Measurements from ENCODE around the gene TGM2. TPM values are rescaled to one million over a fixed set of nuclear protein-coding genes. Genes with fewer than 3 reads are reported as not detected.

The TGM2 gene
- total and polyA plus RNA-seq, 5 experiments from 2014 or later = not detected

DNA sequence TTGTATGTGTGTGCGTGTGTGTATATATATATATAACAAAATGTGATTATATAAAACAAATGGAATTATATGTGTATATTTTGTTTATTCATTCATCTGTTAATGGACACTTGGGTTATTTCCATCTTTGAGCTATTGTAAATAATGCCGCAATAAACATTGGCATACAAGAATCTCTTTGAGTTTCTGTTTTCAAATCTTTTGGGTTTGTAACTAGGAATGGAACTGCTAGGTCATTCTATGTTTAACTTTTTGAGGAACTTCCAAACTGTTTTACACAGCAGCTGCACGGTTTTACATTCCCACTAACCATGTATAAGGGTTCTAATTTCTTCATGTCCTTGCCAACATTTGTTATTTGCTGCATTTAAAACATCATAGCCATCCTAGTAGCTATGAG lies 39.9 kb upstream of the TGM2 start:
- H3K4me1 Mint-ChIP-seq = no peaks in the 10 kb centered on the region
- POLR2A ChIA-PET = no interaction called here
- no peak overlapping the region for H3K4me3 Mint-ChIP-seq
- no peaks in the 10 kb centered on the region for H3K9me3 Mint-ChIP-seq
- no peaks in the 10 kb centered on the region for H3K36me3 Mint-ChIP-seq
- ATAC-seq = no peak
- no peak for DNase-seq
- H3K27me3 Mint-ChIP-seq = peaks cover 0 to 21% (median 11%) of the 10 kb centered on the region in 5 donors
- no peak overlapping the region for H3K27ac Mint-ChIP-seq

DNA sequence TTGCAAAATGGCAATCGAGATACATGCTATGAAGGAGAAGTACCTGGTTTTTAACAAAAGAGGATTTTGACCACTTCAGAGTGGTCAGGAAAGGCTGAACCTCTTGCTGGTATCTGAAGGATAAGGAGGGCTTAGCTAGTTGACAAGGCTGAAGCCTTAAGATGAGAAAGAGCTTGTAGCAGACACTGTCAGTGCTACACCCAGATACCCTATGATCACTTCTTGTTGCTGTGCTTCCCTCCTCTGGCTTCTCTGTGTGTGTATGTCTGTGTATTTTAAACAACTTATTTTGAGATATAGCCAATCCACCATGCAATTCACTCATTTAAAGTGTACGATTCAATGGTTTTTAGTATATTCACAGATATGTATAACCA lies 38.9 kb upstream of the TGM2 start:
- H3K36me3 Mint-ChIP-seq = no peaks in the 10 kb centered on the region
- POLR2A ChIA-PET = no interaction called here
- H3K4me1 Mint-ChIP-seq = no peaks in the 10 kb centered on the region
- ATAC-seq = no peak
- no peak overlapping the region for H3K4me3 Mint-ChIP-seq
- no peak overlapping the region for H3K27ac Mint-ChIP-seq
- H3K27me3 Mint-ChIP-seq = peaks cover 0 to 13% (median 11%) of the 10 kb centered on the region in 5 donors
- H3K9me3 Mint-ChIP-seq = no peaks in the 10 kb centered on the region
- DNase-seq = no peak

DNA sequence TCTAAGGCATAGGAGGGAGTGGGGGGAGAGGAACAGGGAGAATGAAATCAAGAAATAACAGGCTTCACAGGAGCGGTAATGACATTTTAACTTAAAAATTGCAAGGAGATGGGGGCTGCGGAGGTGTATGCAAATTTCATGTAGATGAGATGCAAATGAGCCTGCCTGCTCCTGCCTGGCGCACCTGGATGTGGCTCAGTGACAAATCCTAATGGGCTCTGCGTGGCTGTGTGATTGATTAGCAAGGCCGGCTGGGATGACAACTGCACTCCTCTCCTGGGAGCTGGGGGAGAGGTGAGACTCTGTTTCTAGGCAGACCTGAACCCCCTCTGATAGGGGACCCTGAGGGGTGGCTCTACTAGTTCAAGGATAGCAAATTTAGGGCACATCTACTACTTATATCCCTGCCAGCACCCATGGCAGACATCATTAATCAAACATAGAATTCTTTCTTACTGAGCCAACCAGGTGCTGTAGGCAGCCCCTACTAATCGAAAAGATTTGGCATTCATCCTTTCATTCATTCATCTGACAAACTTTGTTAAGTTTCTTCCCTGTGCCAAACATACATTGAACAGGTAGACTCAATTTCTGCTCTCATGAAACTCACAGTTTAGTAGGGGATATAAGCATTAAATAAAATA lies 38.4 kb upstream of the TGM2 start:
- no peak for ATAC-seq
- DNase-seq = no peak
- Mint-ChIP-seq H3K9me3 (no peaks in the 10 kb centered on the region), H3K36me3 (no peaks in the 10 kb centered on the region), H3K27ac (no peak overlapping the region), H3K27me3 (peaks cover 0 to 12% (median 7%) of the 10 kb centered on the region in 5 donors), H3K4me3 (no peak overlapping the region), H3K4me1 (no peaks in the 10 kb centered on the region)
- POLR2A ChIA-PET = no interaction called here

DNA sequence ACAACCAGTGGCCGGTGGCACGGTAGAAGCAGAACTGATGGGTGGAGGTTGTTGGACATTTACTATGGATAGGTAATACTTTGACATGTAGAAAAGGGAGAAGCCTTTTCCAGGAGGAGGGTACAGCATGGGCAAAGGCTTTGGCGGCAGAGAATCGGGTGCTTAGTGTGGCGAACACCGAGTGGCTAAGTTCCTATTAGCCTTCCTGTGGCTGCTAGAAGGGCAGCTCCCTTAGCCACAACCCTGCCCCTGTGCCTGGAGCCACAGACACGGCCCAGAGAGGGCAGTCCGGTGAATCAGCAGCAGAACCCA lies 37.9 kb upstream of the TGM2 start:
- POLR2A ChIA-PET = no interaction called here
- Mint-ChIP-seq H3K9me3 (no peaks in the 10 kb centered on the region), H3K4me1 (no peaks in the 10 kb centered on the region), H3K27ac (no peak overlapping the region), H3K4me3 (no peak overlapping the region), H3K27me3 (peaks cover 0 to 14% (median 4%) of the 10 kb centered on the region in 5 donors), H3K36me3 (no peaks in the 10 kb centered on the region)
- ATAC-seq = no peak
- no peak for DNase-seq

DNA sequence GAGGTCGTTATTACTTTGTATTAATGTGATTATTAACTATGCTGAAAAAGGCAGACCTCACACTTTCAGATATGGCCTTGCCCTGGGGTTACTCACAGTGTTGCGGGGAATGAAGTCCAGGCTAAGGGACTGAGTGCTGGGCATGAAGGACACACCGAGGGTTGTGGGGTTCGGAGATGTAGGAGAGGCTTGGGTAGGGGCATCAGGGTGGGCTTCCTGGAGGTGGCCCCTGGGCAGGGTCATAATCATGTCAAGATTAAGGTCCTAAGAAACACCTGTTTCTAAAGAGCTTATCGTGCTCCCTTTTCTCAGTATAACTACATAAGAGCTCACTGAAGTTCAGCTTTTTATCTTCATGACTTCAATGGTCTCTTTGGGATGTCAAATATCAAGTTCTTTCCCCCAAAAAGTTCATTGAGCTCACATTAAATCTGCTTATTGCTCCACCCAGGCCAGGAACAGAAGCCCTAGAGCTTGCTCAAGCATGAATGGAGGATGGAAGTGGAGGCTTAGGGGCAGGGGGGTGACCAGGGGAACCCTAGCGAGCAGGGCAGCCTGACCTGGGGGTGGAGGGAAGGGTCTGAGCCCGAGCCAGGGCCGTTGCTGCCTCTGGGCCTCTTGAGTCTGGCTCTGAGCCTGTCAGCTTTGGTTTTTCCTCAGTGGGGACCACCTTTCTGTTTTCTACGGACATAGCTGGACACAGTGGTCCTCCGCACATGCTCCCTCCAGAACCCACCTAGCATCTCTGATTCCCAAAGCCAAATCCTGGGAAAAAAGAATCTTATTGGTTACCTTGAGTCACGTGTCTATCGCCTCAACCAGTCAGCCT lies 37.3 kb upstream of the TGM2 start:
- Mint-ChIP-seq H3K36me3 (no peaks in the 10 kb centered on the region), H3K9me3 (no peaks in the 10 kb centered on the region), H3K27ac (peak overlapping the region in 1 of 10 donors; percentile 79), H3K4me3 (no peak overlapping the region), H3K27me3 (peaks cover 0 to 11% (median 4%) of the 10 kb centered on the region in 5 donors), H3K4me1 (no peaks in the 10 kb centered on the region)
- POLR2A ChIA-PET = no interaction called here
- no peak for ATAC-seq
- no peak for DNase-seq

DNA sequence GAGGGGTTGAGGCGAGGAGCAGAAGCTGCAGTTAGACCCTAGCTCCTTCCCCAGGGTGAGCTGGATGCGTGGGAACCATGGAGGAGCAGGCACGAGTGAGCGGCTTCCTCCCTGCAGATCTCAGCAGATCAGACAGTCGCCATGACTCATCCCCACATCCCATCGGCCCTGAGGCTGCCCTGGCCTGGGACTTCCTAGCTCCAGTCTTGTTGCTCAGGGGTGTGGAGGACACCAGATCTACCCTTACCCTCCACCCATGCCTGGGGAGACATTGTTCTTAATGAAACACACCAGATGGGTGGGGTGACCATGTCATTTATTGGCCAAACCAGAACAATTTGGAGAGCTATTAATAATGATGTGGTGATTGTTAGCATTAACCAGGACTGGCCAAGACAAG lies 36.3 kb upstream of the TGM2 start:
- ATAC-seq (no peak), DNase-seq (no peak)
- POLR2A ChIA-PET = no interaction called here
- H3K36me3 Mint-ChIP-seq = no peaks in the 10 kb centered on the region
- no peaks in the 10 kb centered on the region for H3K9me3 Mint-ChIP-seq
- no peaks in the 10 kb centered on the region for H3K4me1 Mint-ChIP-seq
- no peak overlapping the region for H3K4me3 Mint-ChIP-seq
- H3K27ac Mint-ChIP-seq = no peak overlapping the region
- peaks cover 0 to 15% (median 6%) of the 10 kb centered on the region in 5 donors for H3K27me3 Mint-ChIP-seq

DNA sequence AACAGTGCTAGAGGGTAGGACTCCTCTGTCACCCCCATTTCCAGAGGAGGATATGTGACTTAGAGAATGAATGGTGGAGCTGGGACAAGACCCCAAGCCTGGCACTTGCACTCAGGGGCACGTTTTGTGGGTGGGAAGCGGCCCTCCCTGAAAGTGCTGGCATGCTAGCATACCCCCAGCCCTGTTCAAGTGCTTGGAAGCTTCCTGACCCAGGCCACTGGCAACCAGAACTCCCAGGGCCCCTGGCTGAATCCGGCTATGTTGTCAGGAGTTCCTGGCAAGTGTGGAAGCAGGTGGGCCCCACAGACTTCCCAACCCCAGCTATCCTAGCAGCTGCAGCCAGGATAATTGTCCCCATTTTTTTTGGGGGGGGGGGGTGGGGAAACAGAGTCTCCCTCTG lies 35.6 kb upstream of the TGM2 start:
- POLR2A ChIA-PET = no interaction called here
- DNase-seq (no peak), ATAC-seq (no peak)
- H3K27me3 Mint-ChIP-seq = peaks cover 3 to 15% (median 5%) of the 10 kb centered on the region in 5 donors
- H3K36me3 Mint-ChIP-seq = no peaks in the 10 kb centered on the region
- no peaks in the 10 kb centered on the region for H3K4me1 Mint-ChIP-seq
- no peak overlapping the region for H3K27ac Mint-ChIP-seq
- no peak overlapping the region for H3K4me3 Mint-ChIP-seq
- H3K9me3 Mint-ChIP-seq = no peaks in the 10 kb centered on the region

DNA sequence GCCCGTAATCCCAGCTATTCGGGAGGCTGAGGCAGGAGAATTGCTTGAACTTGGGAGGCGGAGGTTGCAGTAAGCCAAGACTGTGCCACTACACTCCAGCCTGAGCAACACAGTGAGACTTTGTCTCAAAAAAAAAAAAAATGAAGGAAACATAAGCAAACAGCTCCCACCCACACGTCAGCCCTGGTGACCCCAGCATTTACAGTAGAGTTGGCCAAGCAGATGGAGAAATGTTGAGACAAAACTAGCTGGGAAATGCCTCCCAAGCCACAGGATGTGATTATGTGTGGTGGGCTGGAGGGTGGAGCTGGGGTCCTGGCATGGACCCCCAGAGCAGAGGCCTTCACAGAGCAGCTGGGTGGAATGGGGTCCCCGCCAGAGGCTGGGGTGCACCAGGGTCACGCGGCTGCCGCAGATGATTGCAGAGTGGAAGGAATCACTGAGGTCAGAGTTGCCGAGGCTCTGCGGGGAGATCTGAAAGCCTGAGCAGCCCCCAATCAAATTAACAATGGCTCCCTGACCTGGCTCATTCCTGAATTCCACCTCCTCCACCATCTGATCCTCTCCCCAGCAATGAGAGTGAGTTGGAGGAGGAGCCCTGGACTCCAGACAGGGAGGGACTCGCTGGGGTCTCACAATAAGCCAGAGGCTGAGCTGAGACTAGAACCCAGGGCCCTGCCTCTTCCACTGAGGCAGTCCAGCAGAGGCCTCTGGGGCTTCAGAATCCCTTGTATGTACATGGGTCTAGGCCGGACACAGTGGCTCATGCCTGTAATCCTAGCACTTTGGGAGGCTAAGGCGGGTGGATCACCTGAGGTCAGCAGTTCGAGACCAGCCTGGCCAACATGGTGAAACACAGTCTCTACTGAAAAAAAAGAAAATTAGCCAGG lies 34.7 kb upstream of the TGM2 start:
- DNase-seq = no peak
- H3K27ac Mint-ChIP-seq = peak overlapping the region in 1 of 10 donors; percentile 63
- no peak for ATAC-seq
- H3K36me3 Mint-ChIP-seq = no peaks in the 10 kb centered on the region
- H3K4me1 Mint-ChIP-seq = no peaks in the 10 kb centered on the region
- peaks cover 3 to 19% (median 10%) of the 10 kb centered on the region in 5 donors for H3K27me3 Mint-ChIP-seq
- POLR2A ChIA-PET = no interaction called here
- no peak overlapping the region for H3K4me3 Mint-ChIP-seq
- peaks cover 0 to 2% (median 0%) of the 10 kb centered on the region in 9 donors for H3K9me3 Mint-ChIP-seq

DNA sequence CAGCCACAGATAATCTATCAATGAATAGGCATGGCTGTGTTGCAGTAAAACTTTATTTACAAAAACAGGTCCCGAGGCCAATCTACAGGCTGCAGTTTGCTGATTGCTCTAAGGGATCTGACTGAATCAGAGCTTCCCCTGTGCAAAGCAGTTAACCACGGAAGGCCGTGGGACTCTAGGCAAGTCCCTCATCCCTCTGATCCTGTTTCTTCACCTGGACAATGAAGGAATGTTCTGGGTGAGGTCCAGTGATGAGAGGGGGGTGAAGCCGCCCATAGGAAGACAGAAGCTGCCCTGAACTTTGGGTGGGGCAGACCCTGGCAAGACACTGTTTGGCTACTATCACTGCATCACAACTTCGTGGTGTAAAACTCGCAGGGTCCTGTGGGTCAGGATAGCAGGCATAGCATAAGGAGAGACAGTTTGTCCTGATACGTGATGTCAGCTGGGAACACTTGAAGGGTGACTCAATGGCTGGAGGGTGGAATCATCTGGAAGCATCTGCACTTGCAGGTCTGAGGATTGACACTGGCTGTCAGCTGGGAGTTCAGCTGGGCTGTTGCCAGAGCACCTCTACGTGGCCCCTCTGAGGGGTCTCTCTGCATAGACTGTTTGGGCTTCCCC lies 33.3 kb upstream of the TGM2 start:
- peaks cover 0 to 9% (median 1%) of the 10 kb centered on the region in 9 donors for H3K9me3 Mint-ChIP-seq
- H3K4me1 Mint-ChIP-seq = no peaks in the 10 kb centered on the region
- H3K27me3 Mint-ChIP-seq = peaks cover 3 to 19% (median 10%) of the 10 kb centered on the region in 5 donors

DNA sequence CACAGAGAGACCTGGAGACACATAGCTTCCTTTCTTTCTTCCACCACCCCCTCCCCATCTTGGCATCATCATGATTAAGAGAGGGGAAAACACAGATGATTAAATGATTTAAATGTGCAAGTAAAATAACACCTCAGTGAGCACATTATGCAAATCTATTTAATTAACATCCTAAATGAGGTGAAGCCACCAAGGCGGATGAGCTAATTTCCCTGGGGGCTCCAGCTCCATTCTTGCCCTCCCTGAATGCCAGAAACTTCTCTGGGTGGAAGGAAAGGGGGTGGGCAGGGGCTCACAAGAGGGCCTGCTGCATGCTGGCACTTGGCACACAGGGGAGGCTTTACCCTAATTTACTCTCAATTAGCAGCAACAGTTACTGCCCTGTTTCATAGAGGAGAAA lies 32.5 kb upstream of the TGM2 start:
- Mint-ChIP-seq H3K36me3 (no peaks in the 10 kb centered on the region), H3K27me3 (peaks cover 3 to 23% (median 10%) of the 10 kb centered on the region in 5 donors), H3K27ac (no peak overlapping the region), H3K4me1 (no peaks in the 10 kb centered on the region), H3K9me3 (peaks cover 0 to 9% (median 1%) of the 10 kb centered on the region in 9 donors), H3K4me3 (no peak overlapping the region)
- DNase-seq (no peak), ATAC-seq (no peak)
- POLR2A ChIA-PET = no interaction called here

More for the DNA sequence above, 33.3 kb upstream of the TGM2 start:
- no peak for DNase-seq
- POLR2A ChIA-PET = no interaction called here
- Mint-ChIP-seq H3K36me3 (no peaks in the 10 kb centered on the region), H3K4me3 (no peak overlapping the region), H3K27ac (peak overlapping the region in 1 of 10 donors; percentile 74)
- ATAC-seq = no peak

DNA sequence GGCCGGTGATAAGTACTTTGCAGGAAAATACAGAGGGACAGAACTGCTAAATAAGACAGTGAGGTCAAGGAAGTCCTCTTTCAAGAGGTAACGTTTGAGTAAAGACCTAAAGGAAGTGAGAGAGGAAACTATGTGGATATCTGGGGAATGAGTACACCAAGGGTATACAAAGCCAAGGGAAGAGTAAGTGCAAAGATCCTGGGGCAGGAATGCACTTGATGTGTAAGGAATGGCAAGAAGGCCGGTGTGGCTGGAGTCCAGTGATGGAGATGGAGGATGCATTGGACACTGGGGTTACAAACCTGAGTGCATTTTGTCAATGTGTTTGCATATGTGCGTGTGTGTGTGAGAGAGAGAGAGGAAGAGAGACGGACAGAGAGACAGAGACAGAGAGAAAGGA lies 32.1 kb upstream of the TGM2 start:
- Mint-ChIP-seq H3K9me3 (peaks cover 0 to 9% (median 1%) of the 10 kb centered on the region in 9 donors), H3K4me3 (no peak overlapping the region), H3K27ac (no peak overlapping the region), H3K36me3 (no peaks in the 10 kb centered on the region), H3K27me3 (peaks cover 3 to 24% (median 10%) of the 10 kb centered on the region in 5 donors), H3K4me1 (no peaks in the 10 kb centered on the region)
- no peak for ATAC-seq
- POLR2A ChIA-PET = no interaction called here
- DNase-seq = no peak

DNA sequence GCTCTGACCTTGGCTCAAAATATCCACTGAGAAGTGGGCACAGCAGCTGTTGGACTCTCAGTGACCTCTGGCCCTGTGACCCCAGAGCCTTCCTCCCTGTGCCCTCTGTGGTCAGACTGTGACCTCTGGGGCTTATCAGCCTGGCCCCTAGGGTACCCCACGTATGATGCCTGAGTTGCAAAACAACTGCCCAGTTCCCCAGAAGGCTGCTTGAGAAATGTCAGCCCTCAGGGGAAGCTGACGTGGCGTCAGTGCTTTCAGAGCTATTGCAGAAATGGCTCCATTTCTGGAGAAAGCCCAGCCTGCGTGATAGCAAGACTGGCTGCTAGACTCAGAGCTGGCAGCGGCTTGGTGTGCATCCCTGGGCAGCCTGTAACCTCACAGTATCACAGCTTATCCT lies 31.5 kb upstream of the TGM2 start:
- H3K27me3 Mint-ChIP-seq = peaks cover 3 to 25% (median 10%) of the 10 kb centered on the region in 5 donors
- ATAC-seq (no peak), DNase-seq (no peak)
- no peaks in the 10 kb centered on the region for H3K4me1 Mint-ChIP-seq
- H3K36me3 Mint-ChIP-seq = no peaks in the 10 kb centered on the region
- no peak overlapping the region for H3K27ac Mint-ChIP-seq
- H3K9me3 Mint-ChIP-seq = peaks cover 0 to 9% (median 1%) of the 10 kb centered on the region in 9 donors
- H3K4me3 Mint-ChIP-seq = no peak overlapping the region
- POLR2A ChIA-PET = no interaction called here

DNA sequence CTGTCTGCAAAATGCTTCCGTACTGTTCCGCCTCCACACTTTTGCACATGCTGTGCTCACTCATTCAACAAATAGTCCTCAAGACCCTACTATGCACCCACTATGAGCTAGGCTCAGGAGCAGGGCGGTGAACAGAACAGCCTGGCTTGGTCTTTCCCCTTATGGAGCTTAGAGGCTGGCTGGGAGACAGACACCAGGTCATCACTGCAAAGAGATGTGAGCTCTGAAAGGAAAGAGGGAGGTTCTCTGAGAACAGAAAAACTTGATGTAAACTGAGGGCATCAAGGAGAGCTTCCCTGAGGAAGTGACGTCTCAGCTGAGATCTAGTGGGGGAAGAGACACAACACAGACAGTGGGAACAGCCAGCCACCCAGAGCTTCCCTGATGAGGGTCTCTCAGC lies 31.0 kb upstream of the TGM2 start:
- DNase-seq (no peak), ATAC-seq (no peak)
- Mint-ChIP-seq H3K27me3 (peaks cover 3 to 27% (median 15%) of the 10 kb centered on the region in 5 donors), H3K4me1 (no peaks in the 10 kb centered on the region), H3K9me3 (peaks cover 0 to 9% (median 1%) of the 10 kb centered on the region in 9 donors), H3K4me3 (no peak overlapping the region), H3K27ac (no peak overlapping the region), H3K36me3 (no peaks in the 10 kb centered on the region)
- POLR2A ChIA-PET = no interaction called here

Measured in naive thymus-derived CD8-positive, alpha-beta T cell (primary cell).